ENCODE measurements around the gene FOXD2.

FOXD2 gene

DNA sequence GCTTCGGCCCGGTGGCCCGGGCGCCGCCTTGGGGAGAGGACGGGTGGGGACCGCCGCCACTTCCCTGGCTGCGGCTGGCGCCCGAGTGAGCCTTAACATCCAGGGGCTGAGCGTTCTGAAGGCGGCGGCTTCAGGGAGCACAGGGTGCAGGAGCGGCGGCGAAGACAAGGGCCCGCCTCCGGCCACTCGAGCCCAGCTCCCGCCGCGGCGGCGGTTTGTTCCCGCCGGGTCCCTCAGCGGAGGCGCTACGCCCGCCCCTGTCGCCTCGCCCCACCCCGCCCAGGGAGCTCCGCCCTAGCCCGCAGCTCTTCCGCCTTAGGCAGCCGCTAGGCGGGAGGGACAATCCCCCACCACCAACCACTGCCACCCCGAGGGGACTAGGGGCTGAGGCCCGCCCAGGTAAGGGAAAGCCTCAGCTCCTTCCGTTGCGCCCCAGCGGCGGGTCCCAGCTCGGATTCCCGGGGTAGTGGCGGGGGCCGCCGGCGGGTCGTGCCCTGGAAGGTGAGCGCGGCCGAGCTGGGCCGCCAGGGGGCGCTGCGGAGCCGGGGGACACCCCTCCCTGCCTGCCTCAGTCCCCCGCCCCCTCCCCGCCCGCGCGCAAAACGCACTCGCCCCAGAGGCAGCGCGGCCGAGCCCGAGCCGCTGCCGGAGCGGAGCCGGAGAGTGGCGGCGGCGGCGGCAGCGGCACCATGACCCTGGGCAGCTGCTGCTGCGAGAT is at the start of gene FOXD2:
Gene FOXD2 (plus strand): TSS at position 598 of the 718 bp plus-strand sequence. CDS start 92 bp downstream, at position 690.
- peak; percentile 87 for DNase-seq (ENCODE audit: low read depth)

DNA sequence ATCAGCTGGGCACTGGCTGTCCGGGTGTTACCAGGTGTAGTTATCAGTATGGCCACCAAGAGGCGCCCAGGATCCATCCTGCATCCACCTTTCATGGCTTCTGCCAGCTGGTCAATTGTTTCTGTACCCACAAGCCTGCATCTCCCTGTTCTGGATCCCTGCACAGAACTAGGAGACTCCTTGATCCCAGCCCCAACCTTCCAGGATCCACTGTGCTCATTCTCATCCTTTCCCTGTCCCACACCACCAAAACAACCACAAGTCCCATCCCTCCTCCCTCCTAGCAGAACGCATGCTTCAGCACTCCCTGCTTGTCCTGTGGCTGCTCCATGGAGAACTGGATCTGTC is 49.0 kb upstream of the FOXD2 start:
- no peak for DNase-seq (ENCODE audit: low read depth)

DNA sequence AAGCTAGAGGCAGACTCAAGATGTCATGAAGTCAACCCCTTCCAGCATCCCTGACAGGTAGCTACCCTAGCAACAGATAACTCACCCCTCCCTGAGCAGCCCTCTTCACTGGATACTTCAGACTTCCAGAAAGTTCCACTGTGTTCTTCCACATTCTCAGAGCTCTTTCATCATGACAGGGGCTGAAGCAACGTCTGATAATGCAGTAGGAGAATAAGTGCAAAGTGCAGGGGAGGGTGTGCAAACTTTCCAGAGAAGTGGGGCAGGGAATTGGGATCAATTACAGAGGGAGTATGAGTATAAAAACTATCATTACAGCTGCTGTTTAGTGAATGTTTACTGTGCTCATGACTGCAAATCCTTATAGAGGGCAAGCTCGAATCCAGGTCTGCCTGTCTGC is 48.1 kb upstream of the FOXD2 start:
- DNase-seq (ENCODE audit: low read depth): no peak

DNA sequence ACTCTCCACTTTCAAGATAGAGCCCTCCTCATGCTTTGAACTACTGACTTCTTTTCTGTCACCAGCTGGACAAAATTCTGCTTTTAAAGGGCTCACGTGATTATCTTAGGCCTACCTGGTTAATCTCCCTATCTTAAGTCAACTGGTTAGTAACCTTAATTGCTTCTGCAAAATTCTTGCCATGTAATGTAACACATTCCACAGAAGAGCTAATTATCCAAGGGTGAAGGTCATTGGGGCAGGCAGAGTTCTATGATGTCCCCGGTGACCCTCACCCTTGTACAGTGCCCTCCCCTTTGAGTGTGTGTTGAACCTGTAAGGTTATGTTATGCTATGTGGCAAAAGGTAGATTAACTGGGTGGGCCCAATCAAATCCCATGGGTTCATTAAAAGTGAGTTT is 47.0 kb upstream of the FOXD2 start:
- DNase-seq (ENCODE audit: low read depth): no peak

DNA sequence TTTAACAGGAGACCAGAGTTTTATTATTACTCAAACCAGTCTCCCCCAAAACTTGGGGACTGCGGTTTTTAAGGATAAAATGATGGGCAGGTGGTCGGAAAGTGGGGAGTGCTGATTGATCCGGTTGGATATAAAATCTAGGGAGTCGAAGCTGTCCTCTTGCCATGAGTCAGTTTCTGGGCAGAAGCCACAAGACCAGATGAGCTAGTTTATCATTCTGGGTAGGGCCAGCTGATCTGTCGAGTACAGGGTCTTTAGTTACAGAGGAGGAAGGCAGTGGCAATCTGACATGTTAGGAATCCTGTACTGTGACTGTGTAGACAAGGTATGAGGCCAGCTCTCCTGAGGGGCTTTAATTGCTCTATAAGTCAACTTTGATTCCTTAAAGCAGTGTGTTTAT is 44.7 kb upstream of the FOXD2 start:
- no peak for DNase-seq (ENCODE audit: low read depth)

DNA sequence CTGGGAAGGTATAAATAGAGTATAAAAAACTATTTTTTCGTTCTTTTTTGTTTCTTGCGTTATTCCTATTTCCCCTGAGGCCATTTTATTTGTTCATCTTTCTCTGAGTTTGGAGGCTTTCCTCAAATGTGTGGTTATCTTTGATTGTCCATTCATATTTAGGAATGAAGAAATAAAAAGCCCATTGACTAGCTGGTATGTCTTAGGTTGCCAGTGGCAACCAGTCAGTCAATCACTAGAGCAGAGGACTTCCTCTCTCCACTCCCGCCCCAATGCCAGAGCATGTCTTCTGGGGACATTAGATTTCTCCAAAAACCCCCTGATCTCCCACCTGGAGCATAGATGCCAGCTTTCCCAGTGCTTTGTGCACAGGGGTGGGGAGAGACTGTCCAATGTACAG is 42.4 kb upstream of the FOXD2 start:
- no peak for DNase-seq (ENCODE audit: low read depth)

DNA sequence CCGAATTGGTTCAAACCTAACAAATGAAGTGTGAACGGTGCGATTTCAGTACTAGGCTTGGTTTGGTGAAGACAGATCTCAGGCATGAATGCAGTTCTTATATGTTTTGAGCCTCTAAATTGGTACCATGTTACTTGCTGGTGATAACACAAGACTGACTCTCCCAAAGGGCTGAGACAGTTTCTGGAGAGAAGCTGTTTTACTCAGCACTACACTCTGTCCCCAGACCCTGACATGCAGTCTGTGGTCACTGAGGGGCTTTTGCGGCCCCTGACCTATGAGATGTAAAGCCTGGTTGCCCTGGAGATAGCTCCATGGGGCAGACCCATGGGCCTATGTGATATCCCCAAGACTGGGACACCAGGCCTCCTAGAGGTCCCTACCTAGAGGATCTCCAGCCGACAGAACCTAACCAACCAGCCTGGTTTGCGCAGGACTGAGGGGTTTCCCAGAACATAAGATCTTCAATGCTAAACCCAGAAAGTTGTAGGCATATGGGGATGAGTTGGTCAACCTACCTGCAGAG is 41.1 kb upstream of the FOXD2 start:
- DNase-seq (ENCODE audit: low read depth): no peak

DNA sequence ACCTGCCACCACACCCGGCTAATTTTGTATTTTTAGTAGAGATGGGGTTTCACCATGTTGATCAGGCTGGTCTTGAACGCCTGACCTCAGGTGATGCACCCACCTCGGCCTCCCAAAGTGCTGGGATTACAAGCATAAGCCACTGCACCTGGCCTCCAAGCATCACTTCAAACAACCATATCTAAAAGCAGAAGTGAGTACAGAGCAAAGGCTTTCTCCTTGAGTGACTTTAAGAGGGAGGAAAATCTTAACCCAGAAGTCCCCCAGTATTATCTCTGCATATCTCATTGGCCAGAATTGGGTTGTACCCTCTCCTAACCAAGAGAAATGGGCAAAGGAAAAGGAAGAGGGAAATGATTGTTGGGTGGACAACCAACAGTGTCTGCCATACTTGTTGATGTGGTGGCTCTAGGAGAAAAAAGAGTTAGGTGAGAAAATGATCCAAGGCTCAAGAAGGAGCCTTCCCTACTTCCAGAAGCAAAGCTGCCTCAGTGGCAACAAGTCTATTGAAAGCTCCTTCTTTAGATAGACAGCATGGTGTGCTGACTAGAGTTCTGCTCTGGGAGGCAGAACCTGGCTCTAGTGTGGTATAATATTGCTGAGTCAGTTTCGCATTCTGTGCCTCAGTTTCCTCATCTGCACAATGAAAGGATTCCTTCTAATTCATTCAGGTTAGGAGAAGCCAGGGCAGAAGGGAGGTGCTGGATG is 38.6 kb upstream of the FOXD2 start:
- DNase-seq (ENCODE audit: low read depth): no peak

DNA sequence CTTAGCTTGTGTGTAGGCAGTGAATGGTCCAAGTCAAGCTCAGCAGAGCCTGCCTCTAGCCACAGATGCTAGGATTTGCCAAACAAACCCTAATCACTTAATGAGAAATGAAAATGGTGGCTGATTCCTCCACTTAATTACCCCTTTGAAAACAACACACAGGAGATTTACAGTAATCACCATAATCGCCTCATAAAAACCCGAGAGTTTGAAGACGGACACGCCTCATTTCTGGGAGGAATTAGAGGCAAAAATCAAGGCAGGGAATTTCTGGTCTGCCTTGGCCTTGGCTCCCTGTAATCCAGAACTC is 38.0 kb upstream of the FOXD2 start:
- no peak for DNase-seq (ENCODE audit: low read depth)

DNA sequence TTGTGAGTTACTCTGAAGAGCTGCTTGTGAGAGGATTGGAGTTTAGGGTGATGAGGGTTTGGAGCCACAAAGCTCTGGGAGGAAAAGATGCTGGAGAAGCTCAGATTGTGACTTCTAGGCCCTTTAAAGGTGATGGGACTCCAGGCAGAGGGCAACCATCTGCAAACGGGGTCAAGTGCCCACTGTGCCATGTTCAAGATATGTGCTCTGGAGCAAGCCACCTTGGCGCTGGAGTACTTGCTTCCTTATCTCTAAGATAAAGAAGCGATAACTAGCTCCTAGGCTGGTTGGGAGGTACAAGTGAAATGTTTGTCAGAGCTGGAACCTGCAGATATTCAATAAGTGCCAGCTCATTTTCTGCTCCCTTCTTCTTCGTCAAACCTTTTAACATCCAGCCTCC is 36.1 kb upstream of the FOXD2 start:
- no peak for DNase-seq (ENCODE audit: low read depth)

DNA sequence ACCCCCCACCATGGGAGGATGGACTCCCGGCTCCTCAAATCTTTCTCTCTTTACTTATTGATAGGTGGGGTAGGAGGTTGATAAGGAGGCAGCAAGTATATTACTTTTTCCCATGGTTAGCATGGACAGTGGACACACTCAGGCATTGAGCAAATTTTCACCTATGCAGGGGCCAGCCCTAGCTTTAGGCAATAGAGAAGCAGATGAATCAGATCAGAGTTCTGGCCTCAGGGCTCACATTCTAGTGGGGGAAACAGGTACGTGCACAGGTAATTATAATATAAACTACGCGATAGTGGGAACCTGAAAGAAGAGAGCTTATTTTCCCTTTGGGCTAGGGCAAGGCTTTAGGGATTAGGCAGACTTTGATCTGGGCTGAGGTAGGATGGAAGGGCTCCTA is 35.3 kb upstream of the FOXD2 start:
- no peak for DNase-seq (ENCODE audit: low read depth)

DNA sequence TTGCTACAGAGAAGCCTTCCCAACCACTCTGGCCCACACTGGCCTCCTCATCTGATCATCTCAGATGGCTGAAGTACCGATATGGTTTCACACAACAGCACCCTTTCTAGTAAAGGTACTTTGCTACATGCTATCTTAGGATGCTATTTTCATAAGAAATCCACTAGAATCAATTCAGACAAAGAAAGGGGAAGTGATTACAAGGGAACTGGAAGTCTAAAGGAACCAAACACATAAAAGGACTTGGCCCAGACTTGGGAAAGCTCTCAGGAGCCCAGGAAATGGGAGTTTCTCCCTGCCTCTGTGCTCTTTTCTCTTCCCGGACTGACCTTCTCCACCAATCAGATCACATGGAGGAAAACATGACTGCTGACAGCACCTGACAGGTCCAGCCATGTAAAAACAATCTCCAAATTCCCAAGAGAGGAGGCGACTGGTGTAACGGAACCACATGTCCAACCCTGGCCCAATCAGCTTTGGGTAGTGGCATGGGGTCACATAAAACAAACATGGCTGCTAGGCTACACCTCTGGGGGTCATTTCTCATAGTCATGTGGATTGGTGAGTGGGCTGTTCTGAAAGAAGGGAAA is 34.4 kb upstream of the FOXD2 start:
- no peak for DNase-seq (ENCODE audit: low read depth)

DNA sequence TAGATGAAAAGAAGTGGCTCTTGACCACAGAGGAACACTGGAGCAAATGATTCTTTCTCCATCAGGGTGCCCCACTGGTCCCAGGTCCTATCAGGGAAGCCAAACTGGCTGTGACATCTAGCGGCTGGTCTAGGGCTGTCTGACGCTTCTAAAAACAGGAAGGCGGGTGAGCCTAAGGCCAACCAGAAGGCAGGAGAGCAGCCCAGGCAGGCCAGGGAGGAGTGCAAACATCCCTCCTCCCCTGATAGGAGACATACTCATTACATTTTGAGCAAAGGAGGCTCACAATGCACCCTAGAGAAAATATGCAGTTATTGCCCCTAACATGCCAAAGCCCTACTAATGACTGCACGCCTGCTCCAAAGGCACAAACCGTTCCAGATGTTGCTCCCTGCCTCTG is 32.1 kb upstream of the FOXD2 start:
- DNase-seq (ENCODE audit: low read depth): no peak

DNA sequence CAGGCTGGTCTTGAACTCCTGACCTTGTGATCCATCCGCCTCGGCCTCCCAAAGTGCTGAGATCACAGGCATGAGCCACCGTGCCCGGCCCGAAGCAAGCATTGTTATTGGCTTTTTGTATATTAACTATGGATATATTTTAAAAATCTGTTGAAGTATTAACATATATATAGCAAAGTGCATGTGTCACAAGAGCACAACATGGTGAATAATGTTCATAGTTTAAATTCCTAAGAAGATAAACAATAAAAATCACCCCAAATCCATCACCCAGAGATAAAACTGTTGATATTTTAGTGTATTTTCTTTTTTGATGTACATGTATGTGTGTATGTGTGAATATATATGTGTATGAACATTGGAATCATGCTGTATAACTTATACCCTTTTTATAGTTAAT is 30.9 kb upstream of the FOXD2 start:
- no peak for DNase-seq (ENCODE audit: low read depth)

DNA sequence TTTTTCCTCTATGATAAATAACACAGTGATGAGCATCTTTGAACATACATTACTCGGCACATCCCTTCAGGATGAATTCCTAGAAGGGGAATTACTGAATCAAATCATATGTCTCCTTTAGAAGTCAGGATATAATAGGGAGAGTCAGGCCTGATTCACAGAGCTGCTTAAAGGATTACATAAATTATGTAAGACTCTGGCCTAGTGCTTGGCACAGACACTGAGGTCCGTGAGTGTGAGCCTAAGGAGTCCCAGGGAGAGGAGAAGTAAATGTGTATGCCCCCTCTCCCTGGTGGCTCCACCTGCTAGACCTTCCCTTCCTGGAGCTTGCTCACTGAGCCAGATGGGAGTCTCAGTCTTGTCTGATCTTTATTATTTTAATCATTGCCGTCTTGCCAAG is 30.4 kb upstream of the FOXD2 start:
- DNase-seq (ENCODE audit: low read depth): no peak

DNA sequence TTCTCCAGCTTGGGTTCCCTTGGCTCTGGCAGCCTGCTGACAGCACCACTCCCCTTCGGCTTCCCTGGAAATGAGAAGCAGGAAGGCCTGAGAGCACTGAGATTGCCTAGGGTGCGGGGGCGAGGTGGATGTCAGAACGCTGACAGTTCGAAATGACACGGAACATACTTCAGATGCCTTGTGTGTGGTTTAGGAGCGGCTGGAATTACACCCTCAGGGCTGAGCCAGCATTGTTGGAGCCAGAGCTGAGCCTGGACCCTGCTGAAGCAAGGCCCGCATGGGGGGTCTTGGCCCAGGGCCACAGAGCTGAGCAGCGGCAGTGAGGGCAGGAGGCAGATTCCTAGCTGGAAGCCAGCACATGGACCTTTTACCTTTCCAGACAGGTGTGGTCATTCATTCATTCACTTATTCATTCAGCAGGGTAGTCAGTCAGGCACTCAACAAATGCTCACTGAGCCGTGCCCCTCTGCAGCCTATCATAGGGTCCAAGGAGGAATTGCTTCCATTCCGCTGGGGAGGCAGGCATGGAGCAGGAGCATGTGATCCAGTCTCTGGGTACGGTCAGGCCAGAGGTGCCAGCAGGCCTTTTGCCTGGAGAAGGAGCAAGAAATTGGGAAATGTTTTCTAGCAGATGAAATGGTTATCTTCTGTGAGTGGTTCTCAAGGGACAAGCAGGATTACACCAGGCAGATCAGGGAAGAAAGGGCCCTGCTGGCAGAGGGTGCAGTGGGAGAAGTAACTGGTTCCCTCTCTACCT is 28.4 kb upstream of the FOXD2 start:
- DNase-seq (ENCODE audit: low read depth): no peak

DNA sequence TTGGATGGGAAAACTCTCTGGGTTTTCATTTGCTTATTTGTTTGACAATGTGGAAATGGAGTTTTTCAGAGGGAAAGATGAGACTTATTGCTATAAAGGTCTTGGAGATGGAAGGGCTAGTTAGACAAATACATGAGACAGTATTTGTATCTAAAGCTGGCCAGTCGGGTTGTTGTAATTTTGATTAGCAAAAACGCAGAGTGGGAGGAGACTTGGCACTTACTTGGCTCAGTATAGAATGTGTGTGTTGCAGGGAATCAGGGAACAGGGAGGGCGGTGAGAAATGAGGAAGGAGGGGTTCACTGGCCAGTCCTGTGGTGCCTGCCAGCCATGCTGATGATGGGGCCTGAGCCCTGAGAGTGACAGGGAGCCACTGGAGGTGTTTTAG is 27.8 kb upstream of the FOXD2 start:
- no peak for DNase-seq (ENCODE audit: low read depth)

DNA sequence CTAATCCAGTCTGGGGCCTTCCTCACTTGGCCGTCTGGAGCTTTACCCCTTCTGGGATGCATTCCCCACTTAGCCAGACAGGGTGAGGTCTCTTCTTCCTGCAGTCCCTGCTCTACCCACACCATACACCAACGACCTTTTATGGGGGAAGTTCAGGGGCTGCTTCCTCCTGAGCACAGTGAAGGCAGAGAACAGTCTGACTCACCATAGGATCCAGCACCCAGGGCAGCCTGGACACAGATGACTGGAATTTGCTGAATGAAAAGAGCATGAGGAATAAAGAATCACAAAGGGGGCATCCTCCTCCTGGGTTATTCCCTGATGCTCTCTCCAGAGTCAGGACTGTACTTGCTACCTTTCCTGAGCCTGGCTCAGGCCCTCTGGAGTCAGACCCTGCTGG is 26.4 kb upstream of the FOXD2 start:
- DNase-seq (ENCODE audit: low read depth): no peak

DNA sequence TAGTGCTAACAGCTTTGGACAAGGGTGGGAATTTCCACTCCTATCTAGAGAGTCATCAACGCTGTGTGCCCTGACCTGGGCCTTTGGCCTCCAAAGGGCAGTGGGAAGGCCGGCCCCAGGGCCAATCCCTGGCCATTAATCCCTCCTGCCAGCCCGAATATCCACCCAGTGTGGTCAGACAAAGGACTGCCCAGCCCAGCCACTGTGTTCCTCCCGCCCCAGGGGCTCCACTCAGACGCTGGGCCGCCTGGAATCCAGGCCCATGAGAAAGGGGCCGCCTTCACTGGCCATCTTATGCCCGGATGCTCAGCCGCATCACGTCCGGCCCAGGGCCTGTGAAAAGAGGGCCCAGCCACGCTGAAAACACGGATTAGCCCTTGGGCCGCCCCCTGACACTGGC is 25.4 kb upstream of the FOXD2 start:
- no peak for DNase-seq (ENCODE audit: low read depth)

DNA sequence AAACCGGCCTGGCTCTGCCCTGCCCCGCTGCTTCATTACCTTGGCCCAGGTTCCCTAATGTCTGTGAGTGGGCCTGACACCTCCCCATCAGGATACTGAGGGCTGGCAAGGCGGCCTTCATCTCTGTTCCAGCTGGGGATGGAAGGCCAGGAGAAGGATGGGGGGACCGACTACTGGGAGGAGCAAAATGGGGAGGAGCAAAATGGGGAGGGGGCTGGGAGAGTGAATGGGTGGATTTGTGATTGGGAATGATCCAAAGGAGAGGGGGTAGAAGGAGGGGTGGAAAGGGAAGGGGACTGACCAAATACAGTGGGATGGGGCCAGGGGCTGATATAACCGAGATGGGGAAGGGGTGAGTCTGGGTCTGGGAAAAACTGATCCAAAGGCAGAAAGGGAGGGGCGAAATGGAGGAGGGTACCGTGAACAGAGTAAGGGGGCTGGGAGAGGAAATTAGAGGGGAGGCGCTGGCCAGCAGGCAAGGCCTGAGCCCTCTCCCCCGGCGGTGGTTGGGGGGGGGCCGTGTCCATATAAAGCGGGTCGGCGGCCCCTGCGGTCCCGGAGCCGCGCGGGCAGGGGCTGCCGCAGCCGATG is 22.0 kb upstream of the FOXD2 start, which contains the start of gene FOXE3:
Gene FOXE3 (plus strand): TSS at position 558 of the 591 bp plus-strand sequence. CDS start 31 bp downstream, at position 589.
- DNase-seq (ENCODE audit: low read depth): no peak

DNA sequence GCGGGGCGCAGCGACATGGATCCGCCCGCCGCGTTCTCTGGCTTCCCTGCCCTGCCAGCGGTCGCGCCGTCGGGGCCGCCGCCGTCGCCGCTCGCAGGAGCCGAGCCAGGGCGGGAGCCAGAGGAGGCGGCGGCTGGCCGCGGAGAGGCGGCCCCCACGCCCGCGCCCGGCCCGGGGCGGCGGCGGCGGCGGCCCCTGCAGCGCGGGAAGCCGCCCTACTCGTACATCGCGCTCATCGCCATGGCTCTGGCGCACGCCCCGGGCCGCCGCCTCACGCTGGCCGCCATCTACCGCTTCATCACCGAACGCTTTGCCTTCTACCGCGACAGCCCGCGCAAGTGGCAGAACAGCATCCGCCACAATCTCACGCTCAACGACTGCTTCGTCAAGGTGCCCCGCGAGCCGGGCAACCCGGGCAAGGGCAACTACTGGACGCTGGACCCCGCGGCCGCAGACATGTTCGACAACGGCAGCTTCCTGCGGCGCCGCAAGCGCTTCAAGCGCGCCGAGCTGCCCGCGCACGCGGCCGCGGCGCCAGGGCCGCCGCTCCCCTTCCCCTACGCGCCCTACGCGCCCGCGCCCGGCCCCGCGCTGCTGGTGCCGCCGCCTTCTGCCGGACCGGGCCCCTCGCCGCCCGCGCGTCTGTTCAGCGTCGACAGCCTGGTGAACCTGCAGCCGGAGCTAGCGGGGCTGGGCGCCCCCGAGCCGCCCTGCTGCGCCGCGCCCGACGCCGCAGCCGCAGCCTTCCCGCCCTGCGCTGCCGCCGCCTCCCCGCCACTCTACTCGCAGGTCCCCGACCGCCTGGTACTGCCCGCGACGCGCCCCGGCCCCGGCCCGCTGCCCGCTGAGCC is 21.3 kb upstream of the FOXD2 start:
- no peak for DNase-seq (ENCODE audit: low read depth)

All from activated gamma-delta T cell treated with anti-CD3 and anti-CD28 coated beads, Interleukin-2, amount 50 U/mL, for 16 hours (primary cell).